KBM-7 (cell line): ENCODE results near the gene GRIN1.
"Not testable (repeated sequence)": the region's sequence is repeated elsewhere in the genome, so short reads cannot be mapped to it uniquely, and the experiment has no call there.

ENCODE experiments used
- DNase-seq: peaks from one replicate; pipeline ENCODE4 v3.0.0-alpha.2; 2015
- in situ Hi-C: fragments of 300-500 bp; cut with MboI; formaldehyde crosslinking; loops from 2 replicates; pipeline ENCODE4 v1.14.3; 2020; ENCODE audit warnings: low sequenced_read_pairs, low pct_unique_long_range_greater_than_20kb, mixed read lengths

GRIN1 gene

DNA sequence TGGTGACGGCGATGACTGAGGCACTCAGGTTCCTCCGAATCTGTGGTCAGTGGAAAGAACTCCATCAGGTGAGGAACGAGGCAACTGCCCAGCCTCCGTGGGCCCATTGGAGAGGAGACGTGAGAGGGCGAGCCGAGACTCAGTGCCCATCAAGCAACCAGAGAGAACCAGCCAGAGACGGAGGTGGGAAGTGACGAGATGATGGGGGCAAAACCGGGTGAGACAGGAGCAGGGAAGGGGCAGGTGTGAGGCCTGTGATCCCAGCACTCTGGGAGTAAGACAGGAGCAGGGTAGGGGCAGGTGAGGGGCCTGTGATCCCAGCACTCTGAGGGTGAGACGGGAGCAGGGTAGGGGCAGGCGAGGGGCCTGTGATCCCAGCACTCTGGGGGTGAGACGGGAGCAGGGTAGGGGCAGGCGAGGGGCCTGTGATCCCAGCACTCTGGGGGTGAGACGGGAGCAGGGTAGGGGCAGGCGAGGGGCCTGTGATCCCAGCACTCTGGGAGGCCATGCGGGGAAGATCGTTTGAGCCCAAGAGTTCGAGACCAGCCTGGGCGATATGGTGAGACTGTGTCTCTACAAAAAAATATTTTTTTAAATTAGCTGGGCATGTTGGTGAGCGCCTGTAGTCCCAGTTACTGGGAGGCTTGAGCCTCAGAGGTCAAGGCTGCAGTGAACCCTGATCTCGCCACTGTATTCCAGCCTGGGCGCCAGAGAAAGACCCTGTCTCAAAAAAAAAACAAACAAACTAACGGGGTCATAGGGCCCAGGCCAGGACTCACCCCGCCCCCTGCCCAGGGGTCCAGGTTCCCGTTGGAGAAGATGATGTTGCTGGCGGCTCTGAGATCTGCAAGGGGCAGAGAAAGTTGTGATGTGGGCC is 27.8 kb upstream of the GRIN1 start:
- in situ Hi-C loops, result no loop called here
- no peak for DNase-seq

DNA sequence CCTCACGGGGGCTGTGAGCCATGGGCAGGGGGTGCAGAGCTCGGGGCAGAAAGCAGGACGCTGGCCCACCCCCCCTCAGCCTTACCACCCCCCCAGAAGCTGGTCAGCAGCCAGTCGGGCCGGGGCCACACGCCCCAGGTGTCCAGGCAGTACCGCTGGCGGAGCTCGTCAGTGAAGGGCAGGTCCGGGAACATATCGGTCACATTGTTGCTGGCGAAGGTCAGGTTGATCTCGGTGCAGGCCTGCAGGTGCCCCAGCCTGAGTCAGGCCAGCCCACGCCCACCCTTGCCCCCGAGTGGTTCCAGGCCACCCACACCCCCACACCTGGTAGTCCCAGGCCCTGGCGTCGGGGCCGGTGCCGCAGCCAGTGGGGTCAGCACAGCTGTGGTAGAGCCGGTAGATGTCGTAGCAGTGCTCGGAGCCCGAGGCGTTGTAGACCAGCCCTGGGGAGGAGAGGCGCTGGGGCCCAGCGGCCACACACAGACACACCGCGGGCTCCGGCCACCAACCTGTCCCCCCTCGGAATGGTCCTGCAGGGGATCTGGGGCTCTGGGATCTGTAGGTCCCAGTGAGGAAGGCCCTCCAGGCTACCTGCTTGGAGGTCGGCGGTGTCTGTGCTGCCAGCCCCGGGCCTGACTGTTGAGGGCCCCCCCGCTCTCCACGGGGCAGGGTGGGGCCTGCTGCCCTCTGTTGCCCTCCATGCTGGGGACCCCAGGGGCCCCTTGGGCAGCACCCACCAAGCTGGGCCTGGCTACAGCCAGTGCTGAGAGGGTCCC is 27.0 kb upstream of the GRIN1 start:
- in situ Hi-C loops, result no loop called here
- no peak for DNase-seq

DNA sequence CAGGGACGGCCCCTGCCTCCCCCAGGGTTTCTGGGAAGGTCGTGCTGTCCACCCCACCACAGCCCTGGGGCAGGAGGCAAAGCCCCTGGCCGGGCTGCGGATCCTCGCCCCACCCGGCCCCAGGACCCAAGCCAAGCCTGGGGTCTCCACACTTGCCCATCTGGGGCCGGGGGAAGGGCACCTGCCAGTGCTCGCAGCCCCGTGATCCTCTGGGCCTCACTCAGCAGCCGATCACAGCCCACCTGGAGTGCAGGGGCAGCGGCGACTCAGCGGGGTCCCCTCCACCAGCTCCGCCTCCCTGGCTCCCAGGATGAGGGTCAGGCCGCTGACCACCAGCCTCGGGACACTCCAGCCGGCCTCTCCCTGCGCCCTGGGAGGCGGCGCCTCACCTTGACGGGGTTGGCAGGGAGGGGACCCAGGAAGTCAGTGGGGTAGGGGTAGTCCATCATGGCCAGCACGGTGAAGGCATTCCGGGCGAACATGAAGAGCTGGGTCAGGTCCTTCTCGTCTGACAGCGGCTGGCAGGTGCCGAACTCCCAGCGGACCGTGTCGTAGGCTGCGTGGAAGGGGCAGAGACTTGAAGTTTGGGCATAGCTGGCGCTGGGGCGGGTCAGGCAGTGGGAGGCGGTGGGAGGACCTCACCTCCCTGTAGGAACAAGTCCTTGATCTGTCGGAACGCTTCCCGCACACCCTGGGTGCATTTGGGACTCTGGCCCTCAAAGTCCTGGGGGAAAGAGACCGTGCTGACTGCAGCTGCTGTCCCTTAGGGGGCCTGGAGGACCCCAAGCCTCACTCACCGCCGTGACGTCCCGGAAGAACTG is 26.2 kb upstream of the GRIN1 start:
- DNase-seq, result no peak
- in situ Hi-C loops, result no loop called here

DNA sequence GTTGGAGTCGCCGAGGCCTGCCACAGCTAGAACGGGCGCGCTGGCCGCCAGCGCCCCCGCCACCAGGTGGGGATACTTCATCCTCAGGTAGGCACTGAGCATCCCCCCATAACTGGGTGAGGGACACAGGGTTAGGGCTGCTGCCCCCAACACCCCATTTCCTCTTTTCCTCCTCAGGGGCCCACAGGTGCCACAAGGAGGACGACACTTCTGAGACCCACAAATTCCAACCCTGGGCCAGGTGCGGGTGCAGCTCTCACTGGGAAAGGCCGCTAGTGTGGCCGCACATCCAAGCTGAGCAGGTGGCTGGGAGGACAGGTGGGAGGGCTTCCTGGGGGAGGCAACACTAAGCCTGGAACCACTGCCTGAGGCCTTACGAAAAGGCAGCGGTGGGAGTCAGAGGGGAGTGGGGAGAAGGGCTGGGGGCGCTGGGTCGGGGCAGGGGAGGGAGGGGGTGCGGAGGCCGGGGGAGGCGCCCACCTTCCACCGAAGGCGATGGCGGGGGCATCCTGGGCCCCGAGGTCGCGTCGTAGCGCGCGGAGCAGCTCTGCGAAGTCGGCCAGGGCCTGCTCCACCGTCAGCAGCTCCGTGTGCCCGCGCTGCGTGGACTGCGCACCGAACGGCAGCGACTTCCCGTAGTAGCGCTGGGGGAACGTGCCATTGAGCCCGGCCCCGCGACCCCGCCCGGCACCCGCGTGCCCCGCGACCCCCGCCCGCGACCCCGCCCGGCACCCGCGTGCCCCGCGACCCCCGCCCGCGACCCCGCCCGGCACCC is 25.4 kb upstream of the GRIN1 start:
- DNase-seq, result no peak
- in situ Hi-C loops, result no loop called here

DNA sequence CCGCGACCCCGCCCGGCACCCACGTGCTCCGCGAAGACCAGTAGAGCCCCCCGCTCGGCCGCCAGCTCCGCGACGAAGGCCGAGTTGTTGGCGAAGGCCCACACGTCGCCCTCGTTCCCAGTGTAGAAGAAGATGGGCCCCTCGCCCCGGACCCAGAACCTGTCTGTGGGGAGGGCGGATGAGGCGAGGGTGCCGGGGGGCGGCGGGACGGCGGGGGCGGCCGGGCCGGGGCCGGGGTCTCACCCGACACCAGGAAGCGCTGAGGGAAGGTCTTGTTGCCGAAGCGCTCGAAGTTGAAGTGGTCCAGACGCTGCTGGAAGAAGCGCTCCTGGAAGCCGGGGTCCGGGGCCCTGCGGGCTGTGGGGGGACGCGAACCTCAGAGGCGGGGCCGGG is 24.7 kb upstream of the GRIN1 start:
- no peak for DNase-seq
- in situ Hi-C loops, result no loop called here

DNA sequence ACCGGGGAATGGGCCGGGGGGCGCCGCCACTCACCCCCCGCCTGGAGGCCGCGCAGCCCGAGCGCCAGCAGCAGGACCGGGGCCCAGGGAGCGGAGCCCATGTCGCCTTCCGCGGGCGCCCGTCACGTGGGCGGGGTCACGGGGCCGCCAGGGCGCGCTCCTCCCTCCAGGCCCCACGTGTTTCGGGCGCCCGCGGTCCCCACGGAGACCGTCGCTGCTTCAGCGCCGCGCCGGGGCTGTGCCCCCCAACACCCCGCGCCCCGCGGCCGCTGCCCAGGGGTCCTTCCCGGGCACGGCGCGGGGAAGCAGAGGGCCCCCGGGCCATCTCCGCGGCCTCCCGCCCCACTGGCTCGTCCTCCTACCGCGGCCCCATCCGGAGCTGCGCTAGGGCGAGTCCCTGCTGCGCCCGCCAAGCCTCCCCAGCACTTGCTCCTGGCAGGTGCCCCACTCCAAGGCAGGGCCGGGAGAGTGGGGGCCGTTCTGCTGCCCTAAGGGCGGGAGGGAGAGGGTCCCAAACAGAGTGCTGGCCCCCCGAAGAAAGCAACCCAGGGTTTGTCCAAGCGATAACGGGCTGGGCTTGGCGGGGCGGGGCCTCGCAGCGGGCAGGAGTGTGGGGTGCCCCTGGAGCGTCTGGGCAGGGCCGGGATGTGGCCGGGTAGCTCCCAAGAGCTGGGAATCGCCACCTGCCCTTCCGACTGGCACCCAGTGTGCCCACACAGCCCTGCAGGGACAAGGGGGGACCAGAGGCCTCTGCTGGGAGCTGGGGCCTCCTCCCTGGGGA is 24.2 kb upstream of the GRIN1 start, which contains the start of gene DPP7:
DPP7 (minus strand) TSS at position 121 of the 781 bp plus-strand sequence; CDS start at position 101, 20 bp downstream.
- DNase-seq, result peak; percentile 52
- in situ Hi-C loops, result no loop called here

DNA sequence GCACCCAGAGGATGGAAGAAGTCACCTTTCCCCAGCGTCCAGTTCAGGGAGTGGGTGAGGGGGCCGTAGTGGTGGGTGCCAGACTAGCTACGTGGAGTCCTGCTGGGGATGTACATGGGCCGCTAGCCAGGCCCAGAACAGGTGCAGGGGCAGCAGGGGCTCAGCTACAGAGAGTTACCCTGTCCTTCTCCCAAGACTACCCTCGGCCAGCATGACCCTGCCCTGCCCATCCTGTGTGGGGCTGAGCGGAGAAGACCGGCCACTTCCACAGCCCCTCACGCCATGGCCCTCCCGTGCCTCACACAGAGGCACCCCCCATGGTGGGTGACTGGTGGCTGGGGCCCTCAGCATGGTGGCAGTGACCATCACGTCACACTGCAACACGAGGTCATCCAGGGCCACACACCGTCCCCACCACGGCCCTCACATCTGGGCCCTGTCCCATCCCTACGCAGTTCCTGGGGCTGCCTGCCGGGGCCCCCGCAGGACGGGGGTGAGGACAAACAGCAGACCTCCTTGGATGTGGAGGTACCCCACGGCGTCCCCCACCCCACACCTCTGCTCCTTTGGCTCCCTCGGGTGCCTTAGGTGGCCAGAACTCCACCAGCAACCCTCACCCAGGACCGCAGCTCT is 23.4 kb upstream of the GRIN1 start:
- DNase-seq, result no peak
- in situ Hi-C loops, result no loop called here

DNA sequence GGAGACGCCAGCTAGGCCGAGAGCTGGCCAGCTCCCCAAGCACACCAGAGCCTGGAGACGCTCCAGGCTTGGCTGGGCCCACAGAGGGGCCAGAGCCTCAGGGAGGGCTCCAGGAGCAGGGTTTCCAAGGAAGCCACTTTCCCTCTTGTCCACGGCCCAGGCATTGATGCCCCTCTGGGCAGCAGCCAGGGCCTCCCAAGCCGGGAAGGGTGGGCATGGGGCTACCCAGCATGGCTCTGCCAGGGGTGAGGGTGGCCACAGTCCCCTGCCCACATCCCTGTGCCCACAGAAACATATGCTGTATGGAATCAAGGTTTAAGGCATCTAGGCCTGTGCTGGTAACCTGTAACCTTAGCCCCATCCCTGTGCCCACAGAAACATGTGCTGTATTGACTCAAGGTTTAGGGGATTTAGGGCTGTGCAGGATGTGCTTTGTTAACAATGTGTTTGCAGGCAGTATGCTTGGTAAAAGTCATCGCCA is 22.9 kb upstream of the GRIN1 start:
- in situ Hi-C loops, result no loop called here
- DNase-seq, result no peak

DNA sequence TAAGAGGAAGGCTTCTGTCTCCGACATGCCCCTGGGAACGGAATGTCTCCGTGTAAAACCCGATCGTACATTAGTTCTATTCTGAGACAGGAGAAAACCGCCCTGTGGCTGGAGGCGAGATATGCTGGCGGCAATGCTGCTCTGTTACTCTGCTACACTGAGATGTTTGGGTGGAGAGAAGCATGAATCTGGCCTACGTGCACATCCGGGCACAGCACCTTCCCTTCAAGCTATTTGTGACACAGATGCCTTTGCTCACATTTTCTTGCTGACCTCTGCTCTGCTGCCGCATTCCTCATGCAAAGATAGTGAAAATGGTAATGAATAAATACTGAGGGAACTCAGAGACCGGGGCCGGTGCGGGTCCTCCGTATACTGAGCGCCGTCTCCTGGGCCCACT is 22.2 kb upstream of the GRIN1 start:
- no peak for DNase-seq

DNA sequence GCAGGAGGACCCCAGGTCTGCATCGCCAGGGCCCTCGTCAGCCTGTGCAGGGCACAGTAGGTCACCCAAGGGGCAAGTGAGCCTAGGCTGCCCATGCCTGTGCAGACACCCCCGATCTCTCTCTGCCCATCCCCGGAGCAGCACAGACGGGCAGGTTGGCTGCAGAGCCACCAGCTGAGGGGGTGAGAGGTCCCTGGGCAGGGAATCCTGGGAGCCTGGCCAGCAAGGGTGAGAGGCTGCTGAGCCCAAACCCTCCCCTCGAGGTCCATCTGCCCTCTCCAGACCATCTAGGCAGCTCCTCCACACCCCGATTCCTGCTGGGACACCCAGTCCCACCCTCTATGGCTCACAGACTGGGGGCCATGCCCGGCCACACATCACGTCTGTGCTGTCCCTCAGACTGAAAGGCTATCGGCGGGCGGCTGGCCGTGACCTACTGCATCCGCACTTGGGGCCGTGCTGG is 21.7 kb upstream of the GRIN1 start:
- no peak for DNase-seq
- in situ Hi-C loops, result no loop called here

More for the DNA sequence above, 22.2 kb upstream of the GRIN1 start:
- in situ Hi-C loops, result no loop called here

DNA sequence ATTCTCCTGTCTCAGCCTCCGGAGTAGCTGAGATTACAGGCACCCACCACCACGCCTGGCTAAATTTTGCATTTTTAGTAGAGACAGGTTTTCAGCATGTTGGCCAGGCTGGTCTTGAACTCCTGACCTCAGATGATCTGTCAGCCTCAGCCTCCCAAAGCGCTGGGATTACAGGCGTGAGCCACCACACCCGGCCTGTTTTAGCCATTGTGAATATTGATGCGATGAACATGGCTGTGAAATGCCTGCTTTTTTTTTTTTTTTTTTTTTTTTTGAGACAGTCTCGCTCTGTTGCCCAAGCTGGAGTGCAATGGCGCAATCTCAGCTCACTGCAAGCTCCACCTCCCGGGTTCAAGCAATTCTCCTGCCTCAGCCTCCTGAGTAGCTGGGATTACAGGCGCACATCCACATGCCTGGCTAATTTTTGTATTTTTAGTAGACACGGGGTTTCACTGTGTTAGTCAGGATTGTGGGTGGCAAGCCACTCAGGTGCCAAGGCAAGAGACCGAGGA is 20.8 kb upstream of the GRIN1 start:
- in situ Hi-C loops, DNase-seq: not testable (repeated sequence)

DNA sequence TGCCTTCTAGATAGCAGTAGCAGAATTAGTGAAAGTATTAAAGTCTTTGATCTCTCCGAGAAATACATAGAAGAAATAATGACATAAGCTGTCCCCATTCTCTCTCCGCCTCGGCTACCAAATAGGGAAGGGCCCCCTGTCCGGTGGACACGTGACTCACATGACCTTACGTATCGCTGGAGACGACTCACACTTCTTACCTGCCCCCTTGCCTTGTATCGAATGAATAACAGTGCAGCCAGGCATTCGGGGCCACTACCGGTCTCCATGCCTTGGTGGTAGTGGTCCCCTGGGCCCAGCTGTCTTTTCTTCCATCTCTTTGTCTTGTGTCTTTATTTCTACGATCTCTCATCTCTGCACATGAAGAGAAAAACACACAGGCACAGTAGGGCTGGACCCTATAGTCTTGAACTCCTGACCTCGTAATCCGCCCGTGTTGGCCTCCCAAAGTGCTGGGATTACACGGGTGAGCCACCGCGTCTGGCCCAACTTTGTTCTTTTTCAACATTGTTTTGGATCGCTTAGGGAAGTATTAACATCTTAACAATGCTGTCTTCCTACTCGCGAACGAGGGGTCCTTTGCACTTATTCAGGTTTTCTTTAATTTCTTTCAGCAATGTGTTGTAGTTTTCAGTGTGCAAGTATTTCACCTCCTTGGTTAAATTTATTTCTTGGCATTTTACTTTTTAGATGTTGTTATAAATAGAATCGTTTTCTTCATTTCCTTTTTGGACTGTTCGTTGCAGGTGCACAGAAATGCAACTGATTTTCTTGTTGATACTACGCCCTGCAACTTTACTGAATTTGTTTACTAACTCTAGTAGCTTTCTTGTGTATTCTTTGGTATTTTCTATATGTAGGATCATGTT is 16.8 kb upstream of the GRIN1 start:
- DNase-seq, in situ Hi-C loops: not testable (repeated sequence)

DNA sequence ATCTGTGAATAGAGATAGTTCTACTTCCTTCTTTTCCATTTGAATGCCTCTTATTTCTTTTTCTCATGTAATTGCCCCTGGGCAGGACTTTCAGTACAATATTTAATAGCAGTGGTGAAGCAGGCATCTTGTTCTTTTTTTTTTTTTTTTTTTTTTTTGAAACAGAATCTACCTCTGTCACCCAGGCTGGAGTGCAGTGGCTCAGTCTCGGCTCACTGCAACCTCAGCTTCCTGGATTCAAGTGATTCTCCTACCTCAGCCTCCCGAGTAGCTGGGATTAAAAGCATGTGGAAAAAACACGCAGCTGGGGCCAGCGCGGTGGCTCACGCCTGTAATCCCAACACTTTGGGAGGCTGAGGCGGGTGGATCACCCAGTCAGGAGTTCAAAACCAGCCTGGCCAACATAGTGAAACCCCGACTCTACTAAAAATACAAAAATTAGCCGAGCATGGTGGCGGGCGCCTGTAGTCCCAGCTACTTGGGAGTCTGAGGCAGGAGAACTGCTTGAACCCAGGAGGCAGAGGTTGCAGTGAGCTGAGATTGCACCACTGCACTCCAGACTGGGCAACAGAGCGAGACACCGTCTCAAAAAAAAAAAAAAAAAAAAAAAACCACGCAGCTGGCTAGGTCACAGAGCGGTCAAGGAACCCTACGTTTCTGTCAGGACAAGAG is 16.0 kb upstream of the GRIN1 start:
- peak; percentile 32 for DNase-seq
- in situ Hi-C loops, result not testable (repeated sequence)

DNA sequence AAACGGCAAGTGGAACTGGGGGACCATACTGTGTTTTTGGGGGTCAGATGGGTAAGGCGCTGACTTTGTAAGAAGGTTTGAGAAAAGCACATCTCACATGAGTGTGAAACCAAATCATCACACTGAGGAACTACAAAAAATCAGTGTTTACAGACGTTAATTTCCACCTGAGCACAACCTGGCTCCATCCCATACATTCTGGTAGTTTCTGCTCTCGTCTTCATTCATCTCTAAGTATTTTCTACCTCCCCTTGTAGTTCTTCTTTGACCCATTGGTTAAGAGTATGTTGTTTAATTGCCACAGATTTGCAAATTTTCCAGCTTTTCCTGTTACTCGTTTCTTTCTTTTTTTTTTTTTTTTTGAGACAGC is 15.5 kb upstream of the GRIN1 start:
- in situ Hi-C loops, result no loop called here
- no peak for DNase-seq

DNA sequence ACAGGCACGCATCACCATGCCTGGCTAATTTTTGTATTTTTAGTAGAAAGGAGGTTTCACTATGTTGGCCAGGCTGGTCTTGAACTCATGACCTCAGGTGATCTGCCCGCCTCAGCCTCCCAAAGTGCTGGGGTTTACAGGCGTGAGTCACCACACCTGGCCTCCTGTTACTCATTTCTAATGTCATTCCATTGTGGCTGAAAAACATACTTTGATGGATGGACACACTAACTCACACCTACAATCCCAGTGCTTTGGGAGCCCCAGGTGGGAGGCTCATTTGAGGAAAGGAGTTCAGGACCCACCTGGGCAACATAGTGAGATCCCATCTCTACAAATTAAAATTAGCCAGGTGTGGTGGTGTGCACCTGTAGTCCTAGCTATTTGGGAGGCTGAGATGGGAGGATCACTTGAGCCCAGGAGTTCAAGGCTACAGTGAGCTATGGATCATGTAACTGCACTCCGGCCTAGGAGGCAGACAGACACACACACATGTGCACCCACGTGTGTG is 14.9 kb upstream of the GRIN1 start:
- in situ Hi-C loops, DNase-seq: not testable (repeated sequence)

DNA sequence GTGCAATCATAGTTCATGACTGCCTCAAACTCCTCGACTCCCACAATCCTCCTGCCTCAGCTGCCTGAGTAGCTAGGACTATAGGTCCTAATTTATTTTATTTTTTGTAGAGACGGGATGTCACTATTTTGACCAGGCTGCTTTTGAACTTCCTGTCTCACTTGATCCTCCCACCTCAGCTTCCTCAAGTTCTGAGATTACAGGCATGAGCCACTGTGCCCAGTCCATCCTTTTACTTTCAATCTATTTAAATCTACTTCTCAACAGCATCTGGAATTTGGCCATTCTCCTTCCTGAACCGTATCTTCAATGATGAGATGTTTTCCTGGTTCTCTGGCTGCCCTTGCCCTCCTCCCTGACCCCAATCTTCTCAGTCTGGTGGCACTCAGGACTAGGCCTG is 12.2 kb upstream of the GRIN1 start:
- no peak for DNase-seq
- in situ Hi-C loops, result no loop called here
